T-helper 9 cell (primary cell): ENCODE data around the gene PDE1C.

Experiments
- DNase-seq: peaks from one replicate; pipeline ENCODE4 v3.0.0-alpha.2; 2020

PDE1C gene

DNA sequence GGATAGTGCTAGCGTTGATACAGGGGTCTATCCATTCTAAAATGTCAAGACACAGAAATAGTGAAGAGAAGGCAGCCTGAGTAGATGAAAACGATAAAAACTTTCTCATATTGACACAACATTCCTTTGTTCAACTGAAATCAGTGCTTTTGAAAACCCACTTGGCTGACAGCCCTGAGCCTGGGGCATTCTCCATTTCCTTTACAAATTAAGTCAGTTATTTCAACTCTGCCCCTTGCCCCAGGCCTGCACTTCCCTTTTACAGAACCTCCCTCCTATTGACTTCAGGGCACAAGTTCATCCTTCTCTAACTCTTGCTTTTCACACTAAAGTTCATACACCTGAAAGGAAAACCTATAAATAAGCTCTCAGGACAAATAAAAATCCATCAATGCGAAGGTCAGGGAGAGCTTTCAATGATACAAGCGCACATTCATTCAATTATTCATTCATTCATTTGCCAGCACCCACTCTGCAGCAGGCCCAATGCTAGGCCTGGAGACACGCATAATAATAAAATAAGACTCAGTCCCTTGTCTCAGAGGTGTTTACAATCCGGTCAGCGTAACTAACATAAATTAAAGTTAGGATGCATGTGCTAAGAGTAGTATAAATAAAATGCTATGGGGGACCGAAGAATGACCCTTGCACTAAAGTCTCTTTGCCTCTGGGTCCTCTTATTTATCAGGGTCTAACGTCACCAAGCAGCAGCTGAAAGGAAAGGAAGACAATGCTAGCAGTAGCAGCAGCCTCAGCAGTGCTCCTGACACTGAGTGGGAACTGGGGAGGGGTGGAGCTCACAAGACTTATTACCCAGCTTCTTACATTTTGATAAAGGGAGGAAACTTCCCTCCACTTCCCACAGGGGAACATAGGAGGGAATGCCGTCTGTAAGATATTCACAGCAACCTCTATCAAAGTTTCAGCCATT, 134.8 kb downstream of the PDE1C start:
- DNase-seq: no peak

DNA sequence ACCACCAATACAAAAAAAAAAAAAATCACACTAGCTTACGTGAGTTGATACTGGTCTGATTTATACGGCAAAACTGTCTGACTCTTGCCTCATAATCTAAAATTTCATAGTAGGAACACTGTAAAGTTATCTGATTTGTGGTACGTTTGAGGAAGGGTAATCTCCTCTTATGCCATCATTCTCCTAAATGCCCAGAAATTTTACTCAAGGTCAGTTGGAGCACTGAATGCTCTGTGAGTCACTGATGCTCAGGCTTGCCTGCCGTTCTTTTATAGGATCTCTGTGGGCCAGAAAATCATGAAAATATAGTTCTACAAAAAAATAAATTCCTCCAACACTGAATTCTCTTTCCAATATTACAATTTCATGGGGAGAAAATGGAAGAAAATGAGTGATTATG, 135.7 kb downstream of the PDE1C start:
- no peak for DNase-seq

DNA sequence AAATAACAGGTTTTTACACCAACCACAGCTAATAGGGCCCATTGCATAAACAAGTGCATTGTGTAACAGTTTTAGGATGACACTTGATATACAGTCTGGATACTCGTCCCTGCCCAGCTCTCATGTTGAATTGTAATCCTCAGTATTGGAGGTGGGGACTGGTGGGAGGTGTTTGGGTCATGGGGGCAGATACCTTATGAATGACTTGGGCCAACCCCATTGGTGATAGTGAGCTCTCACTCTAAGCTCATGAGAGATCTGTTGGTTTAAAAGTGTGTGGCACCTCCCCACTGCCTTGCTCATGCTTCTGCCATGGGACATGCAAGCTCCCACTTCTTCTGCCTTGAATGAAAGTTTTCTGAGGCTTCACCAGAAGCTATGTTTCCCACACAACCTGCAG, 136.7 kb downstream of the PDE1C start:
- DNase-seq: no peak

DNA sequence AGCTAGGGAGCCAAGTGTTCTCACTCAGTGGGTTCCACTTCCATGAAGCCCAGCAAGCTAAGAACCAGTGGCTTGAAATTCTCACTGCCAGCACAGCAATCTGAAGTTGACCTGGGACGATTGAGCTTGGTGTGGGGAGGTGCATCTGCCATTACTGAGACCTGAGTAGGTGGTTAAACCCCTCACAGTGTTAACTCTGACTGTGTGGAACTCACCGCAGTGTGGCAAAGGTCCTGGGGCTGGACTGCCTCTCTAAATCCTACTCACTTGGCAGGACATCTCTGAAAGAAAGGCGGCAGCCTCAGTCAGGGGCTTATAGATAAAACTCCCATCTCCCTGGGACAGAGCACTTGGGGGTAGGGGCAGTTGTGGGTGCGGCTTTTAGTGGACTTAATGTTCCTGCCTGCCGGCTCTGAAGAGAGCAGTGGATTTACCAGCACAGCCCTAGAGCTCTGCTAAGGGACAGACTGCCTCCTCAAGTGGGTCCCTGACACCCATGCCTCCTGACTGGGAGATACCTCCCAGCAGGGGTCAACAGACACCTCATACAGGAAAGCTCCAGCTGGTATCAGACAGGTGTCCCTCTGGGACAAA, 143.1 kb downstream of the PDE1C start:
- no peak for DNase-seq

DNA sequence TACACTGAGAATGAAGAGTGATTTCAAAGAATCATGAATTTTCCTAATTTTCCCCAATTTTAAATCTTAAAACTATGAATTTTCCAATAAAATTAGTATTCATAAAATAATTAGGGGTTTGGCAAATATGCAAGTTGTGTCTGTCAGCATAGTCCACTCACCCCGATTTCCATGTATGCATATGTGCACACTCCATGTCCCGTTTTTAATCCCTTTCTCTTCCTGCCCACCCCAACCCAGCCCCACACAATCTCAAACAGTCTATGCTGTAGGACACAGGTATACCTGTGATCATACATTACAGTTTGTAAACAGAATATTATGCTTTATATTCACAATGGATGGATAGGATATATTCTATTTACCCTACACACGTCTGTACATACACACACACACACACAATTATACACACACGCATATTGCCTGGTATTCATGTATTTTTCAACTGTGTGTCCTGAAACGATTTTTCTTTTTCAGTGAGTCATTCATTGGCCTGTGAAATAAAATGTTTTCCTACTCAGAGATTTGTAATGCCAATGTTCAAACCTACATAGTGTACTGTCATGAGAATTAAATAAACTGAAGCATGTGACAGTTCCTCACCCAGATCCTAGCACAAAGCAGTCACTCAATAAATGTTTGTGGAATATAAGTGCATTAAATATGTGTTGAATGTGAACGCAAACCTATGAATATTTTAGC, 144.3 kb downstream of the PDE1C start:
- no peak for DNase-seq

DNA sequence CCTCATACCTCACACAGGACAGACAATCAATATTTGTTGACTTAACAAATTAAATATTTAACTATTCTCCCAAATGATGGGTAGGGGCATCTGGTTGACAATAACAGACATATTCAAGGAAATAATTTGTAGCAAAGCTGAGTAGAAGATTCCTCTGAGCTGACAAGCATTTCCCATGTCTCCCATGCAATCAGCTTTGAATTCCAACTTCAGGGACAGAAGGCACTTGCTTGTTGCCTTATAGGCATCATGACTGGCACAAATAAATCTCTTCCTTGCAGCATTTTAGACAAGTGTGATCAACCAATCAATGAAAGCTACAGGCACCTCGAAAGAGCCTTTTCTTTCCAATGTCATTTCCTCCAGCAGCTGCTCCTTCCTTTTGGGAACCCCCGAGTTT, 146.0 kb downstream of the PDE1C start:
- no peak for DNase-seq

DNA sequence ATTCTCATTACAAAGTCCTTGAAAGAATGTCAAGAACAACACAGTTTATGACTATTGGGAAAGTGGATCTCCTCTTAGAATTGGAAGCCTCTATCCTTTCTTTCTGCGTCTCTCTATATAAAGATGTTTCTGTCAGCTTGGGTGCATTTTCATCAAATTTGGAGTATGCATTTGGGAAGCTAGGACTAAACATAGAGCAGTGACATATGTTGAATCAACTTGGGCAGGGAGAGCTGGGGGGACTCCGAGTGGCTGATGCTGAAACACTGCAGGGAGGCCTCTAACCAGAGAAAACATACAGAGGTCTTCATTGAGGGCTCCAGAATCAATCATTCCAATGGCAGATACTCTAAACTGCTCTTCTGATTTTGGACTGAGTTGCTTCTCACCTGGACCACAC, 147.4 kb downstream of the PDE1C start:
- DNase-seq: no peak

DNA sequence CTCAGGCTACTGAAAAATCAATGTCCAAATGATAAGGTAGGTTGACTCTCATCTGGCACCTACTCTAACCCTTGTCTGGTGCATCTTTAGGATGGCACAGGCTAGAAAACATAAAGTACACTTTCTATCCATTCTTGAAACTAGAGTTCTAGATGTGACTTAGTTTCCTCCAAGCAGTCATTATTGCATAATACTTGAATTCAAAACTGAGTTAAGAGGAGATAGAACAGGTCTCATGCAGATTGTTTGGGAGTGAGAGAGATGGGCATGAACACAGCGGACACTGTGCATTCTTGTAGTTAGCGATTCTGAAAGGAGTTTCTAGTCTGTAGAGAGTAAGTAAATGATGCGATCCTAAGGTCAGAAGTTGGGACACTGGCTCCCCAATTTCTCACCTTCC, 149.2 kb downstream of the PDE1C start:
- DNase-seq: no peak

DNA sequence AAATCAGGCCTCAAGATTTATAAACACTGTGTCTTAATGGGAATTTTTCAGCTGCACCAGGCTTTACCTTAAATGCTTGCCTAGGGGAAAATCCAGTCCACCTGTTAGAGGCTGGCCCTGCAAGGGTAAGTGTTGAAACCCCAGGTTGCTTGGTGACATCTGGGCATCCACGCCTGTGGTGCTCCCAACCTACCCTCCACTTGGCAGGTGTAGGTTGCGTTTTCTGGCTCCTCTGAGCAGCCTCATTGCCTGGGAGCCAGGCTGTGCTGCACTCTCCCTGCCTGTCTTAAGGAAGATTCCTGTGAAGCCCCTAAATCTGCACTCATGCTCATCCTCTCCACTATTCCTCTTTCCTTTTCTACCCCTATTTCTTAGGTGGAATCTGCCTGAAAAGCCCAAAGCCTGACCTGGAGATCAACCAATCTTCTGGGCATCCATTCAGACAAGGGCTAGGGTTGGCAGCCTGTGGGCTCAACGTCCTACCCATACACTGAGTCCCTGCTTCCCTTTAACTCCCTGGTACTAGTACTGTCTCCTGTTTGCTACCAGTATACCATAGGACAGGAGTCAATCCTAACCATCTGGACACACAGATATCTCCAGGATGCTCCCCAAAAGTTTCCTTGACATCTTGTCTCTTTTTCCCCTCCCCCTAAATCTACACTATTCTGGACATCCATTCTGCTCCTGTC, 150.4 kb downstream of the PDE1C start:
- no peak for DNase-seq

DNA sequence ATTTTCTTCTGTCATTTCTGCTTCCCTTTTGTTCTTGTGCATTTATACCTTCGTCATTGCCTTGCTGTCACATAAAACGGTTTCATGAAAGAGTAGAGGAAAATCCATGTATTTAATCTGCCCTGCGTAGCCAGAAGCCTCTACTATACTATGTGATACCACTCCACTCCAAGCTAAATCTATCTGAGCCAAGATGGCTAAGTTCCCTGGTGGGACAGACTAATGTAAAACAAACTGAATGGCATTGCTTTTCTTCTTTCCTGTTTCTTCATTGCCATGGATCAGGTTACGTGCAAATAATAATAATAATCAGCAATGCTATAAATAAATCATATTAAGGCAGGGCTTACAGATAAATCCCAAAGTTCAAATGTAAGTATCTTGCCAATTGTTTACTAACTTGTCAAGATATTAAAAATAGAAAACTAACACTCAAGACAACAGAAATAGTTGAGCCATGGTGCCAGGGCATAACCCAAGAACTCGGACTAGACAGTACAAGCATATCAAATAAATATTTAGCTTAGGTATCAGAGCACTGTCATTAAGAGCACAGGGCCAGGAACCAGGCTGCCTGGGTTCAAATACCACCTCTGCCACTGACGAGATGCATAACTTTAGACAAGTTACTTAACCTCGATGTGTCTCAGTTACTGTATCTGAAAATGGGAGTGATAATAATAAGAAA, 151.4 kb downstream of the PDE1C start:
- no peak for DNase-seq

DNA sequence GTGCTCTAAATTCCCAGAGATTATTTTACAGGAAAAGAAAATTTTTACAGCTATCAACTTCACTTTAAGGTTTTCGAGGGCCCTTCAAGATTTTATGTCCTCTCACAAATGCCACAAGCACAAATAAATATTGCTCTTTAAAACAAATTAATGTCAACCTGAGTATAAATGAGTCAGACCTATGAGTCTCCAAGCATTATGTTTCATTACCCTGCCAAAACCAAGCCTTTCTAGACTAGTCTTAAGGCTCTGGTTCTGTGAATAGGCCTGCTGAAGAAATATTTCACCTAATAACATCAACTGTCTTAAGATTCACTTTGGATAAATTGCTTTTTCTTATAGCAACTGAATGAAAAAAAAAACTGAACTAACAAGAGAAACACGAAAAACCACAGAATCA, 153.0 kb downstream of the PDE1C start:
- no peak for DNase-seq

DNA sequence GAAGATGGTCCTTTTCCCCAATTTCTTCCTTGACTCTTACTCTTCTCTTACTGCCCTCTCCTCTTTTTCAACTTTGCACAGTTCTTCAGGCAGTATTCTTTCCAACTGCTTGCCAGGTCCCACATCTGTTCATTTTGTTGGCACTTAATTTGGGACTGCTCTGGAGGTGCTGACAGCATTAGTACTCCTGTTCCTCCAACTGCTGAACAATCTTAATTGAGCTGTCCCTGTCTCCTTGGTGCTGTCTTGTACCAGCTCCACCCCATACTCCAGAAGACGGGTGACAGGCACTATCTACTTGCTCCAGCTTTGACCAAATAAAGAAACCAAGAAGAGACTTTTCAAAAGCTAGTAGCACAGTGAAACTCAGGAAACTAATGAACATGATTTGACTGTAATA, 160.0 kb downstream of the PDE1C start:
- DNase-seq: no peak

DNA sequence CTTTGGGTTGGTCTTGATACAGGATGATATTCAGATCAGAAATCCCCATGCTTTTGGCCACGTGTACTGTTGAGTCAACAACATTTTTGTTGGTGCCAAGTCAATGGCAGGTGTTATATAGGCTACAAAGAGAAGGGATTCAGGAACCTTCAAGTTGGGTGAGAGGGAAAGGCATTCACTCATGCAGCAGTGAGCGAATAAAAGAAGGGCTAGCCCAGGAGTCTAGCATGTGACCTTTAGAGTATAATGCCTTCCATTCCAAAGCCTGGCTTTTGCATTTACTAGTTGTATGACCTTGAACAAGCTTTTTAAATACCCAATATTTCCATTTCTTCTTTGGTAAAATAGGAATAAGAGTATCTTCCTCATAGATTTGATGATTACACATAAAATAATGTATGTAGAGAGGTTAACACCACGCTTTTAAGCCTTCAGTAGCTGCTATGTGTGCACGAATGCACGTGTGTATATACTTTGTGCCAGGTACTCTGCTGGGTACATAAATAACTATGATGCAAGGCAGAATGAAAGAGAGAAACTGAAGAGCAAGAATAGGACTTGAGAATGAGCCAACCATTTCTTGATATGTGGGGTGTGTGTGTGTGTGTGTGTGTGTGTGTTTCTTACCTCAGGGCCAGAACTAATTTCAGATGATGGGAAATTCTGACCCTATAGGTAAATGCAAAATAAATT, 163.6 kb downstream of the PDE1C start:
- no peak for DNase-seq

DNA sequence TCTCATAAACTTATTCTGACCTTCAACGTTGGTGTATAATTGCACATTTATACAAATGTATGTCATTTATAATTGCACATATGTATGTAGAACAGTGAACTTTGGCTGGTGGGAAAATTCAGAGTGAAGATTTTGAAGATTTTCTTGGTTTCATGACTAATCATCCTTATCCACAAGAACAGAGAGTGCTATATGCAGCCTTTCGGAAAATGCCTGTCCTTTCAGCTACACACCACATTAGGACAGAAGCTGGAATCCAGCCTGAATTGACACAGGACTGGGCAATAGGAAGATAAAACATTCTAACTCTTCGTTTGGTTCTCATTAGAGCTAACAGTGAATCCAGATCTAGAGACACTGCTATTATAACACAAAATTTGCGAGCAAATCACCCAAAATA, 166.2 kb downstream of the PDE1C start:
- DNase-seq: no peak

DNA sequence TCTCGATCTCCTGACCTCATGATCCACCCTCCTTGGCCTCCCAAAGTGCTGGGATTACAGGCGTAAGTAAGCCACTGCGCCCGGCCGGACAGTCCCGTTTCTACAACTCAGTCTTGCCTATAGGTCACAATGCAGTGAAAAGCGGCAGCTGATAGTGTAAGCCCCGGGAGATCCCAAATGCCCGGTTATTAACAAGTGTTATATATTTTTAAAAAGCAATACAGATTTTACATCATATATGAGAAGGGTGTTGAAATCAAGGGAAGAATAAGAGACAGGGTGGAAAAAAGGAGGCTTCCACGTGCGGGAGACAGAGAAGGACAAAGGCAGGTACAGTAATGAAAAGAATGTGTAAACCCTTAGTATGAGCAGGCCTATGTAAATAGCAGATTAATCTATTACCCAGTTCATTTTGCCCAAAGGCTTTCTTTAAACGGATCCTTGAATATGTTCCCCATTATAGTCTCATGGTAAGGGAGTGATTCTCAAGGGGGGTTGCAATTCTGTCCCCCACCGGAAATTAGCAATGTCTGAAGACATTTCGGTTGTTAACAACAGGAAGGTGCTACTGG, 170.8 kb downstream of the PDE1C start:
- DNase-seq: no peak

DNA sequence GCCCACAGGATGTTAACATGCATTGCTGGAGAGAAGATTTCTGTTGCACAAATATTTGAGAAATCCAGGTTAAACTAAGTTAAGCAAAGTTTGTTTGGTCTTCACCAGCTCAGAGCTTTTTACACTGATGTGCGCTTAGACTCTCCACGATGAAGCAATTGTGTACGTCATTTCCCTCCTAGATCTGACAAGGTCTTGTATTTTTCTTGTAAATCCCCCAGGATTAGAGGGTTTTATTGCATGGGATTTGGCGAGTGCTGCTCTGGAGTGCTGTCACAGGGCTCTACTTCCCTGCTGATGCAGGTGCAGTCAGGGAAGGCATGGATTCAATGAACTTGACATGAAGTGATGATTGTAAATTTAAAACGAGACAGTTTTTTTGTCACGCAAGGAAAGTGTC, 173.3 kb downstream of the PDE1C start:
- no peak for DNase-seq

DNA sequence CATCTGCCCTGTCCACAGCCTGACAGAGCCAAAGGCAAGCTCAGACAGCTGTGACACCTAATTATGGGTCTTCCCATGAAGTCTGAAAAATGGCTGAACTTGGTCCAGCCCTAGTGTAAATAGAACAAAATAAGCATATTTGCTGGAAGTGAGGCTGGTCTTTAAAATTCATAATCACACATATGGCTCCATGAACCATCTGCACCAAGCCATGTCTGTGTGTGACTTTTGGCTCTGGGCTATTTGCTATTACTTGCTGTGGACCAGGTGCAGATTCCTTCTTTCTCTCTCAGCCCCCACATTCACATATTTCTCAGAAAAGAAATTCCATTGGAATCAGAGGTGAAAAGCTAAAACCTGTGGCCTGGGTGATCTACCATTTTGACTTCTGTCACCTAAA, 175.9 kb downstream of the PDE1C start:
- no peak for DNase-seq

DNA sequence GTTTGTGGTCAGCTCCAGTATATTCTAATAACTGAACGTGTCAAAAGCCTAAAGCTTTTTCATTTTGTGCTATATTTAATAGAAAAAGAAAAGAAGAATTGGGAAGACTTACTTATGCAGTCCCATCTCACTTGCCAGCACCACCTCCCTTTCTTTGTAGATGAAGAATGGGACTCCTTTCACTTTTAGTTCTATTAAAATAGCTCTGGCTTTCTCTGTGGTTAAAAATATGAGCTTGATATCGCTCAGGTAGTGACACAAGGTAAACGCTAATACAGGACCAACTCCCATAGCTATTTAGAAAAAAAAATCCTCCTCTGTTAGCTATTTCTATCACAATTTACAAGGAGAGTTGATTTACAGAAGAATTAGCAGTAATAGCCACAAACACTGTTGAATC, 176.8 kb downstream of the PDE1C start:
- no peak for DNase-seq

DNA sequence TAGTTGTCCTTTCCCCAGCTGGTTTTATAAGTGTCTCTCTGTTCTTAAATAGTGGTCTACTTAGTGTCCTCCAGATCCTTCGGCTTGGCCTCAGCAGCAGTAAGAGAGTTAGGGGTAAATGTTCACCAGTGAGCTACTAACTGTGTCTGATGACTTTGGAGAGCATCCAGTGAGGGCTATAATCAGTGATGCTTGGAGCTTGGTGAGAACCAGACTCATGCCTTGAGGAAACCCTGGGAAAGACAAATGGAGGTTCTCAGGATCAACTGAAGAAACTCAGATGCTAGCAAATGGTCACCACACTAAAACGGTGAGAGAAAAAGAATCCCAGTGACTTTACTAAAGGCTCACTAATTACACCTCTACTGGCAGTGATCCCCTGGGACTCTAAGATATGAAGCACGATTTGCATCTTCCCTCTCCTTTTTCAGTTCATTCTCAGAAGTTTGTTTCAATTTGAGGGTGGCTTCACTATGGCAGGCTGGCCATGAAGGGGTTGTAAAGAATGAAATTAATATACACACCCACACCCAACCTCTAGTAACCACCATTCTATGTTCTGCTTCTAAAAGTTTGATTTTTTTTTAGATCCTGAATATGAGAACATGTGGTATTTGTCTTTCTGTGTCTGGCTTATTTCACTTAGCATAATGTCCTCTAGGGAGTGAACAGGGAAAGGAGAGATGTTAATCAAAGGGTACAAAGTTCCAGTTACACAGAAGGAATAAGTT, 177.9 kb downstream of the PDE1C start:
- DNase-seq: no peak

DNA sequence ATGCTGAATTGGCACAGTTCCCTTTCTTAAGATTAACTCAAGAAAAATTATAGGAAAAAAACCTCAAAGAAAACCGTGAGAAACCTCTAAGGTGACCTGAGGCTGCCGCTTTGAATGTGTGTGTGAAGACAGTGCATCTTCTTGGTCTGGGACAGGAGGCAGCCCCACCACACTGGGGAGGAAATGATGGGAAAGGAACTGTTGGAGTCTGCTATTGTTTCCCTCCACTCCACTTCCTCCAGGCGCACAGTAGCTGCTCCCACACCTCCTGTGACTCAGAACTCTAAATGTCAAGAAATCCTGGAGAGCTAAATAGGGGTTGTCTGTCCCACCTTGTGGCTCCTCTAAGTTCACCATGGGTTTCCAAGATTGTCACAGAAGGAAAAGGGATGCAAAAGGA, 179.4 kb downstream of the PDE1C start:
- no peak for DNase-seq

DNA sequence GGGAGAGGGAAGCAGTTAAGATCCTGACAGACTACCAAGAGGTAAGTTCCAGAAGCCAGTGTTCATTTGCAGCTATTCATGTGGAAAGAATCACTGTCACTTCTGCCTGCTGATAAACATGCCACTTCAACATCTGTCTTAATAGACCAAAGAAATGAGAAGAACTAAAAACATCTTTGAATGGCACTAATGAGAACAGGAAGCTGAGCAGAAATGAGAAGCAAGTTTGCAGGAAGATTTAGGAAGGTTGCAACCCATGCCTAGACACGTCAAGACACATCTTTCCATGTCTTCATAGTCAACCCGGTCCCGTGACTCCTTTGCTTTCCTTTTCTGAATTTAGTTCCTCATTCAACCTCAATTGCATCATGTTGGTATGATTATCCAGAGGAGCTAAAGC, 180.0 kb downstream of the PDE1C start:
- no peak for DNase-seq
